HG02970 (cell line): ENCODE results near the gene NCOA7.
"Not testable (repeated sequence)": the region's sequence is repeated elsewhere in the genome, so short reads cannot be mapped to it uniquely, and the experiment has no call there.

Experiments used
- ATAC-seq: cut with Tn5 transposase; IDR thresholded peaks from one replicate; pipeline ENCODE4 v1.9.1; 2021; ENCODE audit warnings: mild to moderate bottlenecking, moderate library complexity, moderate number of reproducible peaks; ENCODE audit not compliant: unreplicated experiment, low FRiP score

The NCOA7 gene

GRCh38 chr6:125911051-125911451 lies 120.3 kb downstream of the NCOA7 start:
- not testable (repeated sequence) for ATAC-seq

DNA sequence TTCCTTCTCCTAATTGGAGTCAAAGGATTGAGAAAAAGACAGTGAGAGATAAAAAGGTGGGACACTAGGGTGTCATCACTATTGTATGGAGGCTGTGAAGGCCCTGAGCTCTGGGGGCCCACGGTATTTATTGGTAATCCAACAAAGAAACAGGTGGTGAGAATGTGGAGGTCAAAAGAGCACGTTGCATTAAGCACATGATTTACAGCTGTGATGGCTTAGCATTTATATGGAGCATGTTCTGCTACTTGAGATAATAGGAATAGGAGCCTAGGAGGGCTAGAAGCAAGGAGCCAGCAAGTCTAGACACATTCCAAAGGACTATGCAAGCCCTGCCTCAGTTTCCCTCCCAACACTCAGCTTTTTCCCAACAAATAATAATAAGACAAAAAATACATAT lies 121.7 kb downstream of the NCOA7 start:
- not testable (repeated sequence) for ATAC-seq

- no peak for ATAC-seq
Observed at GRCh38 chr6:125913145-125913544, 122.4 kb downstream of the NCOA7 start.

DNA sequence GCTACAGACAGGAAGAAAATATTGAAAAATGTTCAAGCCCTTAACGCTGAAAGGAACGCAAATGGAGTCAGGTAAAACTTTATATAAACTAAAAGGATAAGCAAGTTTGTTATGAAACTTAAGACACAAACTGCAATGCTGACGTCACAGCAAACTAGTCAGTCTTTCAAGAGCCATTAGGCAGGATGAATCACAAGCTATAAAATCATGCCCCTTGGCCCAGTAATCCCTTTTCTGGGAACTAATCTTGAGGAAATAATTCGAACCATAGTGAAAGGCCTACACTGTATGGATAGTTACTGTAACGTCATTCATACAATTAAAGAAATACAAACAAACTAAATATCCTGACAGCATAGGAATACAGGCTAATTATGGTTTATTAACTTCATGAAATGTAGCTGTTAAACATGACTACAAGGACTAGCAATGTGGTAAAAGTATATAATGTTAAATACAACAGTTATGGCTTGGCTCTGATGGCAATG lies 123.1 kb downstream of the NCOA7 start:
- no peak for ATAC-seq

DNA sequence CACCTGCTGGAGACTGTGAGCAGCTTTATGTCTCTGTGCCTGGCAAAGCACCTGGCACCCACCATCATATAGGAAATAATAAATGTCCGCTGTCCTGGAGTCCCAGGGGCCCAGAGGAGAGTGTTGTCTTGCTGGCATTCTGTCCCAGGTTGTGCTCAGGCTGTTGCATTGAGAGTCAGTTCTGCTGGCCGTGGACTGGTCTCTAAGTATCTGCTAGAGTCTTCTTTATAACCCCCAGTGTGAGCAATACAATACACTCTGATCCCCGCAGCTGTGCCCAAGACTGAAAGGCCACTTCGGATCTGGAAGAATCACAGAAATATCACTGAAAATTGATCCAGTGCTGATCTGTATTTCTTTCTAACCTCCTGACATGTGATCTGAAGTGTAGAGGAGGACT lies 127.5 kb downstream of the NCOA7 start:
- ATAC-seq, result no peak

GRCh38 chr6:125918681-125919566 lies 128.2 kb downstream of the NCOA7 start:
- peak; percentile 96 for ATAC-seq

GRCh38 chr6:125919618-125920017 lies 128.9 kb downstream of the NCOA7 start:
- no peak for ATAC-seq

DNA sequence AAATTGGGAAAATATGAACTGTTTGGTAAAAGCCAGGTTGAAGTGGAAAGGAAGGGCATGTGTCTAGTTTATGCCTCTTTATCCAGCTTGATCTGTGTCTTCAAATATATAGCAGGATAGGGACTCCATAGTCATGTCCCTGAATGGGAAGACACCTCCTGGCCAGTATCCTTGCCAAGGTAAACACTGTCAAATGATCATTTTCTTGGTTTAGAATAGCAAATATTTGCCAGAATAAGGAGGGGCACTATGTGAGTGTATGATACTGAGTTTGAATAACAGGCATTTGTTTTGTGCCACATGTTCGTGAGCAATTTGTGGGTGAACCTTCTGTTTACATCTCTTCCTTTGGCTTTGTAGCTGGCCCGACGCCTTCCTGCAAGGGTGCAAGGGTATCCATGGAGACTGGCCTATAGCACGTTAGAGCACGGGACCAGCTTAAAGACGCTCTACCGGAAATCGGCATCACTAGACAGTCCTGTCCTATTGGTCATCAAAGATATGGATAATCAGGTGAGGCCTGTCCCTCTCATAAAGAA lies 131.6 kb downstream of the NCOA7 start:
- no peak for ATAC-seq

DNA sequence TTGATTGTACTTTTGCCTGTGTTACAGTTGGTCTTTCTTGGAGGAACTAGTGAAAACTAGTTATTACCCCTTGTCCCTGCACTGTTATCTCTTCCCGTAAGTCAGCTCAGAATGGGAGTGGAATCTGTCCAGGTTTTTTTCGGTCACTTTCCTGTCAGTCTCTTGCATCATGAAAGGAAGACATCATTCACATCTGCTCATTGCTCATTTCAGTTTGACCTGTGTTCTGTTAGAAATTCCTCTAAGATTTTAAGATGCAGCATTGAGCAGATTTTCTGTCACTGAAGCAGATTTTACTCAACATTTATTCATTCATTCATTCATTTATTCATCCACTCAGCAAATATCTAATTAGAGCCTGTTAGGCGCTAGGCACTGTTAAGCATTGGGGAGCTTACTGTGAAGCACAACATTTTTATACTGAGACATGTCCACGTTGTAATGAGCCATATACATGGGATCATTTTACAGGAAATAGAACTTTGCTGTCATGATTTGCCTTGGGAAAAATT lies 132.7 kb downstream of the NCOA7 start:
- no peak for ATAC-seq

DNA sequence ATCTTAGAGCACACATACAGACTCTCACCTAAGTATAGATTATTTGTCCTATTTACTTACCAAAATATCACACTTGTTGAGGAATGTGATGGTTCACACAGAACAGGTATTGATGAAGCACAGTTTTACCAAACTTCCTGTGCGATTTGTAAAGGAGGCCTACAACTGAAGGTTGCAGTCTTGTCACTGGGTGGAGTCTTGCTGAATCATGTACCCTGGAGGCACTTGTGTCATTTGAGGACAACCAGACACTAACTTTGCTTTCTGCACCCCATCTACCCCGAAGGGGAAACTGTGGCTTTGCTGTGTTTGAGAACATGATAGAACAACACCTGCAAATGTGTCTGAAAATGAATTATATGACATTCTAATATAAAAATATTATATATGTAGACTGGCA lies 133.4 kb downstream of the NCOA7 start:
- no peak for ATAC-seq

DNA sequence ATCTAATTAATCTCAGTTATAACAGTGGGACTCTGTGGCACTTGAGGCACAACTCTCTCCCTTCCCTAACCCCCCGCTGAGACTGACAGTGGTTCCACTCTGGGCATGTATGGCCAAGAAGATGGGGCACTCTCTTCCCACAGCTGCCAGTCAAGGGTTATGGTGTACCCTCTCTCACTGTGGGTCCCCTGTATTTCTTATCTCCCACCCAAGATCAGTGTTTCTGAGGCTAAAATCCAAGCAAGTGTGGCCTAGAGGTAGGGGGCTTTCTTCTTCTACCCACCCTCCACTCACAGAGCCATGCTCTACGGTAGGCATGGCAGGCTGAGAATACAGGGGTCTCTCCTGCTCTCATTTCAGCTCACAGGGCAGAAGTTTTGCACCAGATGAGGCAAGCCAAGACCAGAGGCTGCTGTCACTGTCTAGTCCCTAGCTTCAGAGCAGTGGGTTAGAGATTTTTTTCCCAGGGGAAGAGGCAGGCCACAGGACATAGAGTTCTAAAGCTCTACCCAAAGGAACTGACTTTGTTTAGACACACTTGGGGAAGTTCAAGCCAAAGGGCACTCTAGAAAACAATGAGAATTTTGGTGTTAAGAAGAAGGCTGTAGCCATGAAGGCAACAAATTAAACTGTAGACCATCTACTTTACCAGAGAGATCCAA lies 134.1 kb downstream of the NCOA7 start:
- no peak for ATAC-seq

DNA sequence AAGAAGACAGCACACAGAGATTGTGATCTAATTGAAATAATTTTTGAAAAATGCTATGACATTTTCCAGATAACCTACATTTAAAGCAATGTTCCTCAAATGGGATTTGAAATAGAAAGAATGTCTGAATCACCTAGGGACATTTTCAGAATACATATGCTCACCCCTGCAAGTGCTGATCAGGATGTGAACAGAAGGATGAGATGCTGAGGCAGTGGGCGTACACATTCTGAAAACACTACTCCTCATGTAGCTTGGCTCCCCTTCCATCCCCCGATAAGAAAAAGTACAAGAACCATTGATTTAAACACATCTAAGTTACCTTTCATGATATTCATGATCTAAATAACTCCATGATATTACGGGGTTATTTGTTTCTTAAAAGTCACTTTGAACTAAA lies 136.0 kb downstream of the NCOA7 start:
- ATAC-seq, result no peak

DNA sequence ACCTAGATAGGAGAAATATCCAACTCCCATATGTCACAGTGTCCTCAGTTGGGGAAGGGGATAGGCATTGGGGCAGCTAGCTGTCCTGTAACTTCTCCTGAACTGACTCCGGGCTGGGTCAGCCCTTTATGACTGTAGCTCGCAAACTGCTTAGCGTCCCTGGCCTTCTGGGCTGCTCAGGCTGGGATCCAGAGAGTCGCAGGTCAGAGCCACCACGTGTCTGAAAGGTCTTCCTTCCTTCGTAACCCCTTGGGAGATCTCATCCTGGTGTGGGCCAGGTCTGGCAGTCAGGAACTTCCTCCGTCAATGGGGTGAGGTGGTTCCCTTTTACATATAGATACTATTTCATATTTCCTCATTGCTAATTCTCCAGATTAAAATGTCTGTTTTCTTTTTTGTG lies 137.0 kb downstream of the NCOA7 start:
- no peak for ATAC-seq

GRCh38 chr6:125930765-125931418 lies 140.1 kb downstream of the NCOA7 start:
- no peak for ATAC-seq

DNA sequence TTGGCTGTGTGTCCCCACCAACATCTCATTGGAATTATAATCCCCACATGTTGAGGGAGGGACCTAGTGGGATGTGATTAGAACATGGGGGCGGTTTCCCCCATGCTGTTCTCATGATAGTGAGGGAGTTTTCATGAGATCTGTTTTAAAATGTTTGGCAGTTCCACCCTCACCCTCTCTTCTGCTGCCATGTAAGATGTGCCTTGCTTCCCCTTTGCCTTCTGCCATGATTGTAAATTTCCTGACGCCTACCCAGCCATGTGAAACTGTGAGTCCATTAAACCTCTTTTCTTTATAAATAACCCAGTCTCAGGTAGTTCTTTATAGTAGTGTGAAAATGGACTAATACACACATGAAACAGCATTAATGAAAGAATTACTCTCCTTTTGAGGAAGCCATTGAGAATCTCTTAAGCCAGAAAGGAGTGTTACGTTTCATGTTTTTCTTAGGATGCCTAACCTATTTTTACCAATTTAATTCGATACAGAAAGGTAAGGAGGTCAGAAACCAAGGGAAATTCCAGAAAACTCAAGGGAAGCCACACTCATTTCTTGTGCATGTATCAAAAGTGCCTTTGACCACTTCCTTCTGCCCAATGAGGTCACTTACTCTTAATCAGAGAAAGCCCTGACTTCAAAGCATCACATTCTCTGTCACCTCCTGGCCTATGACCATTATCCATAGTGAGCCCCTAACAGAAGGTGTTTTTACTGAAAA lies 141.1 kb downstream of the NCOA7 start:
- ATAC-seq, result no peak

- no peak for ATAC-seq
Observed at GRCh38 chr6:125932451-125932795, 141.7 kb downstream of the NCOA7 start.

- not testable (repeated sequence) for ATAC-seq
Observed at GRCh38 chr6:125935520-125935919, 144.8 kb downstream of the NCOA7 start.

GRCh38 chr6:125939026-125939425 lies 148.3 kb downstream of the NCOA7 start:
- ATAC-seq, result no peak

GRCh38 chr6:125939791-125940190 lies 149.0 kb downstream of the NCOA7 start:
- ATAC-seq, result no peak
